Activated CD8-positive, alpha-beta memory T cell treated with anti-CD3 and anti-CD28 coated beads, Interleukin-2, amount 50 U/mL, for 24 hours (primary cell): ENCODE data around the gene LRRC4C.

ENCODE experiments used
- DNase-seq: peaks from one replicate; pipeline ENCODE4 v3.0.0-alpha.2; 2020; ENCODE audit errors: extremely low read depth

The LRRC4C gene

GRCh38 chr11:40467771-40468170, 991.7 kb downstream of the LRRC4C start:
- no peak for DNase-seq

GRCh38 chr11:40445391-40445790, 1014.1 kb downstream of the LRRC4C start:
- DNase-seq: no peak

- DNase-seq: no peak
These were observed 1015.3 kb downstream of the LRRC4C start for GRCh38 chr11:40444151-40444550.

- no peak for DNase-seq
These were observed 1024.1 kb downstream of the LRRC4C start for GRCh38 chr11:40435344-40435743.

GRCh38 chr11:40434926-40435325, 1024.5 kb downstream of the LRRC4C start:
- DNase-seq: no peak

- no peak for DNase-seq
These were observed 1027.1 kb downstream of the LRRC4C start for GRCh38 chr11:40432358-40432757.

- DNase-seq: no peak
These were observed 1034.3 kb downstream of the LRRC4C start for GRCh38 chr11:40425168-40425567.

- no peak for DNase-seq
These were observed 1038.1 kb downstream of the LRRC4C start for GRCh38 chr11:40421208-40421981.

- DNase-seq: no peak
These were observed 1041.8 kb downstream of the LRRC4C start for GRCh38 chr11:40417627-40418026.

- no peak for DNase-seq
These were observed 1052.1 kb downstream of the LRRC4C start for GRCh38 chr11:40407355-40407754.

- no peak for DNase-seq
These were observed 1053.8 kb downstream of the LRRC4C start for GRCh38 chr11:40405614-40406013.

- no peak for DNase-seq
These were observed 1056.1 kb downstream of the LRRC4C start for GRCh38 chr11:40403321-40403720.

- DNase-seq: no peak
These were observed 1058.2 kb downstream of the LRRC4C start for GRCh38 chr11:40401132-40401853.

GRCh38 chr11:40397141-40397540, 1062.3 kb downstream of the LRRC4C start:
- no peak for DNase-seq

- DNase-seq: no peak
These were observed 1065.9 kb downstream of the LRRC4C start for GRCh38 chr11:40393511-40393910.

- DNase-seq: no peak
These were observed 1067.8 kb downstream of the LRRC4C start for GRCh38 chr11:40391679-40392078.

- DNase-seq: no peak
These were observed 1071.2 kb downstream of the LRRC4C start for GRCh38 chr11:40388097-40388818.

- DNase-seq: no peak
These were observed 1072.0 kb downstream of the LRRC4C start for GRCh38 chr11:40387240-40387980.

GRCh38 chr11:40384991-40385390, 1074.5 kb downstream of the LRRC4C start:
- no peak for DNase-seq

- no peak for DNase-seq
These were observed 1078.0 kb downstream of the LRRC4C start for GRCh38 chr11:40381481-40381880.

GRCh38 chr11:40380835-40381234, 1078.6 kb downstream of the LRRC4C start:
- no peak for DNase-seq

- no peak for DNase-seq
These were observed 1083.1 kb downstream of the LRRC4C start for GRCh38 chr11:40376331-40376730.
